WI38 (cell line): ENCODE measurements around the gene GAGE12C.
"Not testable (repeated sequence)": the region's sequence is repeated elsewhere in the genome, so short reads cannot be mapped to it uniquely, and the experiment has no call there.

Experiments
- H3K4me3 ChIP-seq: 2 replicates; pipeline ENCODE4 v1.5.1; 2011; ENCODE audit warnings: low read depth, mild to moderate bottlenecking, control low read depth, low read length

GAGE12C gene, protein sequence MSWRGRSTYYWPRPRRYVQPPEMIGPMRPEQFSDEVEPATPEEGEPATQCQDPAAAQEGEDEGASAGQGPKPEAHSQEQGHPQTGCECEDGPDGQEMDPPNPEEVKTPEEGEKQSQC

GRCh38 chrX:49531877-49532276 lies at the start of gene GAGE12C:
TSS of gene GAGE12C (plus strand) at chrX:49532177. CDS start at chrX:49533332, 1,155 bp downstream.
- not testable (repeated sequence) for H3K4me3 ChIP-seq

- not testable (repeated sequence) for H3K4me3 ChIP-seq
Measured at GRCh38 chrX:49541433-49541832, 9.5 kb downstream of the GAGE12C start, which contains the start of gene GAGE12D. TSS of gene GAGE12D (plus strand) at chrX:49541733. CDS start at chrX:49542888, 1,155 bp downstream.

- not testable (repeated sequence) for H3K4me3 ChIP-seq
Measured at GRCh38 chrX:49550989-49551388, 19.0 kb downstream of the GAGE12C start, which contains the start of gene GAGE12E. TSS of gene GAGE12E (plus strand) at chrX:49551289. CDS start at chrX:49552444, 1,155 bp downstream.

GRCh38 chrX:49560542-49560941 lies 28.6 kb downstream of the GAGE12C start, which contains the start of gene GAGE12F:
TSS of gene GAGE12F (plus strand) at chrX:49560842. CDS start at chrX:49561997, 1,155 bp downstream.
- H3K4me3 ChIP-seq: not testable (repeated sequence)

- not testable (repeated sequence) for H3K4me3 ChIP-seq
Measured at GRCh38 chrX:49568728-49569127, 36.8 kb downstream of the GAGE12C start.

- H3K4me3 ChIP-seq: not testable (repeated sequence)
Measured at GRCh38 chrX:49569152-49569551, 37.2 kb downstream of the GAGE12C start.

DNA sequence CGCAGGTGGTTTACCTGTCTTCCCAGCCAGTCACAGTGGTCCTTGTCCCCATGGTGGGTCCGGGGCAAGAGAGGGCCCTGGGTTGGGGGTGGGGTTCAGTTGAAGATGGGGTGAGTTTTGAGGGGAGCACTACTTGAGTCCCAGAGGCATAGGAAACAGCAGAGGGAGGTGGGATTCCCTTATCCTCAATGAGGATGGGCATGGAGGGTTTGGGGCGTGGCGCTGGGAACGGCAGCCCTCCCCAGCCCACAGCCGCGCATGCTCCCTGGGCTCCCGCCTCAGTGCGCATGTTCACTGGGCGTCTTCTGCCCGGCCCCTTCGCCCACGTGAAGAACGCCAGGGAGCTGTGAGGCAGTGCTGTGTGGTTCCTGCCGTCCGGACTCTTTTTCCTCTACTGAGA lies 38.1 kb downstream of the GAGE12C start, which contains the start of gene GAGE12G:
TSS of gene GAGE12G (plus strand) at position 301 of the 400 bp plus-strand sequence. CDS start 1,155 bp downstream, outside the sequence.
- H3K4me3 ChIP-seq: not testable (repeated sequence)

DNA sequence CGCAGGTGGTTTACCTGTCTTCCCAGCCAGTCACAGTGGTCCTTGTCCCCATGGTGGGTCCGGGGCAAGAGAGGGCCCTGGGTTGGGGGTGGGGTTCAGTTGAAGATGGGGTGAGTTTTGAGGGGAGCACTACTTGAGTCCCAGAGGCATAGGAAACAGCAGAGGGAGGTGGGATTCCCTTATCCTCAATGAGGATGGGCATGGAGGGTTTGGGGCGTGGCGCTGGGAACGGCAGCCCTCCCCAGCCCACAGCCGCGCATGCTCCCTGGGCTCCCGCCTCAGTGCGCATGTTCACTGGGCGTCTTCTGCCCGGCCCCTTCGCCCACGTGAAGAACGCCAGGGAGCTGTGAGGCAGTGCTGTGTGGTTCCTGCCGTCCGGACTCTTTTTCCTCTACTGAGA lies 47.7 kb downstream of the GAGE12C start, which contains the start of gene GAGE12H:
TSS of gene GAGE12H (plus strand) at position 301 of the 400 bp plus-strand sequence. CDS start 1,155 bp downstream, outside the sequence.
- not testable (repeated sequence) for H3K4me3 ChIP-seq
